Subcutaneous abdominal adipose tissue (tissue), 5 donors: ENCODE measurements around the gene BAD.
"Not testable (repeated sequence)": the region's sequence is repeated elsewhere in the genome, so short reads cannot be mapped to it uniquely, and the experiment has no call there.

Source experiments
- H3K27ac ChIP-seq: one replicate; pipeline ENCODE4 v1.7.0; 2013; ENCODE audit warnings: low read depth, mild to moderate bottlenecking, inconsistent platforms, low read length, moderate library complexity
- H3K27me3 ChIP-seq, 5 donors: one replicate each; pipeline ENCODE4 v1.7.0; 2013; ENCODE audit warnings: low read length in 5 of 5, inconsistent platforms in 1 of 5; ENCODE audit not compliant: control insufficient read depth in 5 of 5, insufficient read depth in 4 of 5
- H3K36me3 ChIP-seq, 5 donors: one replicate each; pipeline ENCODE4 v1.7.0; 2013; ENCODE audit warnings: low read length in 5 of 5; ENCODE audit not compliant: control insufficient read depth in 5 of 5, insufficient read depth in 5 of 5
- H3K4me1 ChIP-seq, 5 donors: one replicate each; pipeline ENCODE4 v1.7.0; 2013; ENCODE audit warnings: low read length in 5 of 5, mild to moderate bottlenecking in 3 of 5, moderate library complexity in 1 of 5; ENCODE audit not compliant: control insufficient read depth in 5 of 5, insufficient read depth in 5 of 5
- H3K4me3 ChIP-seq, 5 donors: one replicate each; pipeline ENCODE4 v1.7.0; 2013; ENCODE audit warnings: low read length in 5 of 5, low read depth in 1 of 5
- H3K9ac ChIP-seq, 5 donors: one replicate each; pipeline ENCODE4 v1.7.0; 2013; ENCODE audit warnings: low read length in 5 of 5, mild to moderate bottlenecking in 4 of 5, moderate library complexity in 3 of 5
- H3K9me3 ChIP-seq, 5 donors: one replicate each; pipeline ENCODE4 v1.7.0; 2013; ENCODE audit warnings: low read length in 5 of 5; ENCODE audit not compliant: control insufficient read depth in 5 of 5
- donor health status: healthy.
- donor health status: healthy.
- donor health status: healthy.
- donor health status: healthy.
- donor health status: healthy.

The BAD gene

GRCh38 chr11:64284048-64284961 is at the start of gene BAD:
Gene BAD, minus strand, starts transcription at chr11:64284665. Its CDS starts 297 bp downstream, at chr11:64284368.
- H3K9me3 ChIP-seq = no peaks in the 10 kb centered on the region
- peak within 1 kb of the TSS; percentile 97 for H3K27ac ChIP-seq
- peaks cover 0 to 29% (median 22%) of the 10 kb centered on the region in 5 donors for H3K4me1 ChIP-seq
- peaks cover 0 to 5% (median 4%) of the 10 kb centered on the region in 5 donors for H3K36me3 ChIP-seq
- H3K9ac ChIP-seq = peak within 1 kb of the TSS; percentile 66 to 94 (median 93)
- peak within 1 kb of the TSS; percentile 73 to 93 (median 89) for H3K4me3 ChIP-seq
- peaks cover 0 to 1% (median 0%) of the 10 kb centered on the region in 5 donors for H3K27me3 ChIP-seq

GRCh38 chr11:64333556-64333955 is 49.1 kb upstream of the BAD start:
- H3K36me3 ChIP-seq = no peaks in the 10 kb centered on the region
- no peak overlapping the region for H3K27ac ChIP-seq
- no peak overlapping the region for H3K9ac ChIP-seq
- no peak overlapping the region for H3K4me3 ChIP-seq
- H3K9me3 ChIP-seq = no peaks in the 10 kb centered on the region
- H3K27me3 ChIP-seq = peaks cover 0 to 2% (median 0%) of the 10 kb centered on the region in 5 donors
- peaks cover 9 to 28% (median 21%) of the 10 kb centered on the region in 5 donors for H3K4me1 ChIP-seq

- no peak overlapping the region for H3K27ac ChIP-seq
- H3K36me3 ChIP-seq = no peaks in the 10 kb centered on the region
- no peak overlapping the region for H3K9ac ChIP-seq
- peaks cover 0 to 2% (median 0%) of the 10 kb centered on the region in 5 donors for H3K27me3 ChIP-seq
- peaks cover 9 to 28% (median 21%) of the 10 kb centered on the region in 5 donors for H3K4me1 ChIP-seq
- no peaks in the 10 kb centered on the region for H3K9me3 ChIP-seq
- no peak overlapping the region for H3K4me3 ChIP-seq
Measured at GRCh38 chr11:64331569-64332371, 47.3 kb upstream of the BAD start.

GRCh38 chr11:64330888-64331287 is 46.4 kb upstream of the BAD start:
- Histone ChIP-seq H3K9ac (no peak overlapping the region), H3K27ac (no peak overlapping the region), H3K36me3 (no peaks in the 10 kb centered on the region), H3K4me3 (no peak overlapping the region), H3K9me3 (no peaks in the 10 kb centered on the region), H3K4me1 (peaks cover 9 to 28% (median 21%) of the 10 kb centered on the region in 5 donors), H3K27me3 (peaks cover 0 to 2% (median 0%) of the 10 kb centered on the region in 5 donors)

- Histone ChIP-seq H3K27me3 (peaks cover 0 to 2% (median 0%) of the 10 kb centered on the region in 5 donors), H3K4me1 (peaks cover 9 to 28% (median 21%) of the 10 kb centered on the region in 5 donors), H3K27ac (no peak overlapping the region), H3K36me3 (peaks cover 0 to 9% (median 0%) of the 10 kb centered on the region in 5 donors), H3K4me3 (no peak overlapping the region), H3K9me3 (no peaks in the 10 kb centered on the region), H3K9ac (no peak overlapping the region)
Measured at GRCh38 chr11:64327993-64328392, 43.5 kb upstream of the BAD start.

GRCh38 chr11:64327375-64327774 is 42.9 kb upstream of the BAD start:
- Histone ChIP-seq H3K27ac (no peak overlapping the region), H3K9ac (no peak overlapping the region), H3K27me3 (peaks cover 0 to 2% (median 0%) of the 10 kb centered on the region in 5 donors), H3K9me3 (no peaks in the 10 kb centered on the region), H3K4me1 (peaks cover 9 to 28% (median 21%) of the 10 kb centered on the region in 5 donors), H3K36me3 (peaks cover 0 to 15% (median 6%) of the 10 kb centered on the region in 5 donors), H3K4me3 (no peak overlapping the region)

- Histone ChIP-seq H3K4me1 (peaks cover 7 to 12% (median 11%) of the 10 kb centered on the region in 5 donors), H3K4me3 (no peak overlapping the region), H3K27ac (no peak overlapping the region), H3K9me3 (no peaks in the 10 kb centered on the region), H3K36me3 (peaks cover 0 to 35% (median 24%) of the 10 kb centered on the region in 5 donors), H3K9ac (no peak overlapping the region), H3K27me3 (no peaks in the 10 kb centered on the region)
Measured at GRCh38 chr11:64324692-64325469, 40.4 kb upstream of the BAD start.

GRCh38 chr11:64323984-64324383 is 39.5 kb upstream of the BAD start:
- not testable (repeated sequence) for H3K4me3 ChIP-seq, H3K27me3 ChIP-seq, H3K9ac ChIP-seq, H3K27ac ChIP-seq, H3K9me3 ChIP-seq
- peaks cover 0 to 12% (median 9%) of the 10 kb centered on the region in 5 donors for H3K4me1 ChIP-seq
- H3K36me3 ChIP-seq = peaks cover 0 to 35% (median 24%) of the 10 kb centered on the region in 5 donors

- no peak overlapping the region for H3K4me3 ChIP-seq
- H3K9ac ChIP-seq = no peak overlapping the region
- no peaks in the 10 kb centered on the region for H3K9me3 ChIP-seq
- H3K4me1 ChIP-seq = peaks cover 0 to 13% (median 13%) of the 10 kb centered on the region in 5 donors
- peaks cover 0 to 35% (median 24%) of the 10 kb centered on the region in 5 donors for H3K36me3 ChIP-seq
- H3K27me3 ChIP-seq = no peaks in the 10 kb centered on the region
- H3K27ac ChIP-seq = no peak overlapping the region
Measured at GRCh38 chr11:64323373-64323772, 38.9 kb upstream of the BAD start.
